Trophoblast cell (in vitro differentiated cells and primary cell): ENCODE results near the gene TCTN1.
"Not testable (repeated sequence)": the region's sequence is repeated elsewhere in the genome, so short reads cannot be mapped to it uniquely, and the experiment has no call there.

ENCODE experiments used
- DNase-seq, 2 donors: peaks; one replicate each; pipeline ENCODE4 v3.0.0-alpha.2; 2016
- H2AFZ ChIP-seq: 2 replicates; pipeline ENCODE4 v1.6.1; 2013; ENCODE audit warnings: low read length, moderate library complexity, mild to moderate bottlenecking; ENCODE audit not compliant: insufficient read depth, poor library complexity
- H2AK5ac ChIP-seq: 2 replicates; pipeline ENCODE4 v1.6.1; 2013; ENCODE audit warnings: mild to moderate bottlenecking, low read length
- H2BK120ac ChIP-seq: 2 replicates; pipeline ENCODE4 v1.6.1; 2013; ENCODE audit warnings: low read length, mild to moderate bottlenecking, moderate library complexity; ENCODE audit not compliant: insufficient read depth, poor library complexity
- H2BK12ac ChIP-seq: 2 replicates; pipeline ENCODE4 v1.6.1; 2013; ENCODE audit warnings: mild to moderate bottlenecking, low read length, moderate library complexity
- H2BK5ac ChIP-seq: 2 replicates; pipeline ENCODE4 v1.6.1; 2013; ENCODE audit warnings: low read length, low read depth, moderate library complexity, mild to moderate bottlenecking; ENCODE audit not compliant: poor library complexity
- H3K14ac ChIP-seq: 2 replicates; pipeline ENCODE4 v1.6.1; 2013; ENCODE audit warnings: mild to moderate bottlenecking, low read length
- H3K18ac ChIP-seq: 2 replicates; pipeline ENCODE4 v1.6.1; 2013; ENCODE audit warnings: mild to moderate bottlenecking, low read length
- H3K23ac ChIP-seq: 2 replicates; pipeline ENCODE4 v1.6.1; 2013; ENCODE audit warnings: low read length
- H3K27ac ChIP-seq: 2 replicates; pipeline ENCODE4 v1.5.1; 2013; ENCODE audit warnings: low read depth, mild to moderate bottlenecking, inconsistent platforms, low read length, moderate library complexity
- H3K27me3 ChIP-seq: 2 replicates; pipeline ENCODE4 v1.6.1; 2013; ENCODE audit warnings: inconsistent platforms, mild to moderate bottlenecking, low read length, moderate library complexity; ENCODE audit not compliant: insufficient read depth
- H3K36me3 ChIP-seq, 2 experiments: 1 replicate in 1 of 2; 2 replicates in 1 of 2; pipeline ENCODE4 v1.6.1; 2013; ENCODE audit warnings: low read length in 2 of 2, mild to moderate bottlenecking in 2 of 2, moderate library complexity in 1 of 2; ENCODE audit not compliant: insufficient read depth in 2 of 2, control insufficient read depth in 1 of 2
- H3K4ac ChIP-seq: 2 replicates; pipeline ENCODE4 v1.6.1; 2013; ENCODE audit warnings: low read depth, mild to moderate bottlenecking, low read length, moderate library complexity
- H3K4me1 ChIP-seq, 2 experiments: 1 replicate in 1 of 2; 2 replicates in 1 of 2; pipeline ENCODE4 v1.6.1; 2013; ENCODE audit warnings: low read length in 2 of 2, mild to moderate bottlenecking in 2 of 2, moderate library complexity in 1 of 2; ENCODE audit not compliant: insufficient read depth in 2 of 2, control insufficient read depth in 1 of 2
- H3K4me2 ChIP-seq: 2 replicates; pipeline ENCODE4 v1.6.1; 2013; ENCODE audit warnings: inconsistent platforms, mild to moderate bottlenecking, low read length, moderate library complexity
- H3K4me3 ChIP-seq: 2 replicates; pipeline ENCODE4 v1.5.1; 2013; ENCODE audit warnings: mild to moderate bottlenecking, low read depth, low read length, inconsistent platforms
- H3K79me1 ChIP-seq: one replicate; pipeline ENCODE4 v1.6.1; 2013; ENCODE audit warnings: low read length
- H3K79me2 ChIP-seq: 2 replicates; pipeline ENCODE4 v1.6.1; 2013; ENCODE audit warnings: low read length, mild to moderate bottlenecking; ENCODE audit not compliant: control insufficient read depth, insufficient read depth, poor library complexity
- H3K9ac ChIP-seq: 2 replicates; pipeline ENCODE4 v1.6.1; 2013; ENCODE audit warnings: mild to moderate bottlenecking, low read length
- H3K9me3 ChIP-seq: 2 replicates; pipeline ENCODE4 v1.6.1; 2013; ENCODE audit warnings: low read depth, mild to moderate bottlenecking, control low read depth, inconsistent platforms, low read length; ENCODE audit not compliant: insufficient read depth
- H4K12ac ChIP-seq: 2 replicates; pipeline ENCODE4 v1.6.1; 2013; ENCODE audit warnings: low read depth, mild to moderate bottlenecking, low read length, moderate library complexity
- H4K8ac ChIP-seq: 2 replicates; pipeline ENCODE4 v1.6.1; 2013; ENCODE audit warnings: low read depth, mild to moderate bottlenecking, low read length, moderate library complexity
- H4K91ac ChIP-seq: one replicate; pipeline ENCODE4 v1.6.1; 2013; ENCODE audit warnings: low read depth, mild to moderate bottlenecking, low read length, moderate library complexity
- WGBS: extraction: QIAGEN DNeasy Blood & Tissue Kit; methylation state at CpG from one replicate; pipeline ENCODE4 v1.1.7; 2013; ENCODE audit warnings: missing lambda C conversion rate; ENCODE audit not compliant: insufficient read length, insufficient coverage; ENCODE audit errors: extremely low coverage; 5-methylcytosine and 5-hydroxymethylcytosine counted together

TCTN1 gene

DNA sequence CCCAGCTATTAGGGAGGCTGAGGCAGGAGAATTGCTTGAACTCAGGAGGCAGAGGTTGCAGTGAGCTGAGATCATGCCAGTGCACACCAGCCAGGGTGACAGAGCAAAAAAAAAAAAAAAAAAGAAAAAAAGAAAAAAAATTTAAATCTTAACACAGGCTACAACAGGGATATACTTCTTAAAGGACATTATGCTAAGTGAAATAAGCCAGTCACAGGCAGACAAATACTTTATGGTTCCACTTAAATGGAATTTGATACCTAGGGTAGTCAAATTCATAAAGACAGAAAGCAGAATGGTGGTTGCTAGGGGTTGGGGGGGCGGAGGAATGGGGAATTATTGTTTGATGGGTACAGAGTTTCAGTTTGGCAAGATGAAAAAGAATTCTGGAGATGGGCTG lies 16.0 kb upstream of the TCTN1 start:
- H2BK120ac ChIP-seq = no peak overlapping the region
- no CpG with 5 or more reads among the region's 1 CpG for WGBS
- H3K9ac ChIP-seq = no peak overlapping the region
- no peak overlapping the region for H2BK5ac ChIP-seq
- DNase-seq = no peak
- no peaks in the 10 kb centered on the region for H3K27me3 ChIP-seq
- no peak overlapping the region for H2AFZ ChIP-seq
- no peak overlapping the region for H3K14ac ChIP-seq
- H3K36me3 ChIP-seq = no peaks in the 10 kb centered on the region
- no peak overlapping the region for H4K12ac ChIP-seq
- H3K18ac ChIP-seq = no peak overlapping the region
- no peaks in the 10 kb centered on the region for H3K79me1 ChIP-seq
- H3K23ac ChIP-seq = no peak overlapping the region
- no peaks in the 10 kb centered on the region for H3K9me3 ChIP-seq
- no peak overlapping the region for H3K4me2 ChIP-seq
- H3K79me2 ChIP-seq = no peaks in the 10 kb centered on the region
- no peak overlapping the region for H4K91ac ChIP-seq
- H2AK5ac ChIP-seq = no peak overlapping the region
- no peaks in the 10 kb centered on the region for H3K4me1 ChIP-seq
- no peak overlapping the region for H2BK12ac ChIP-seq
- H3K4ac ChIP-seq = no peak overlapping the region
- H3K27ac ChIP-seq = no peak overlapping the region
- no peak overlapping the region for H4K8ac ChIP-seq
- no peak overlapping the region for H3K4me3 ChIP-seq

DNA sequence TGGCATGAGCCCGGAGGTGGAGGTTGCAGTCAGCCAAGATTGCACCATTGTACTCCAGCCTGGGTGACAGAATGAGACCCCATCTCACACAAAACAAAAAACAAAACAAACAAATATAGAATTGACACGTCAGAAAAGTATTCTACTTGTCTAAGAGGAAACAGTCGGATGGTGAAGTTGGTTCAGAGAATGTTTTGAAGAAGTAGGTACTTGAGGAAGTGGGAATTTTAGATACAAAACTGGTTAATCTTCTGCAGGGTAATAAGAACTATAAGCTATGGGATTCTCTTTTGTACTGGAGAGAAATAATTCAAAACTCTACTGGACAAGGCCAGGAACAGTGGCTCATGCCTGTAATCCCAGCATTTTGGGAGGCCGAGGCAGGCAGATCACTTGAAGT lies 14.6 kb upstream of the TCTN1 start:
- no peak overlapping the region for H3K23ac ChIP-seq
- no peak overlapping the region for H3K4me3 ChIP-seq
- no peaks in the 10 kb centered on the region for H3K79me1 ChIP-seq
- no peak overlapping the region for H2BK120ac ChIP-seq
- H4K91ac ChIP-seq = no peak overlapping the region
- H3K18ac ChIP-seq = no peak overlapping the region
- no peaks in the 10 kb centered on the region for H3K36me3 ChIP-seq
- no peaks in the 10 kb centered on the region for H3K27me3 ChIP-seq
- no peak overlapping the region for H2BK5ac ChIP-seq
- no peak overlapping the region for H4K8ac ChIP-seq
- WGBS = no CpG with 5 or more reads among the region's 4 CpGs
- H3K79me2 ChIP-seq = no peaks in the 10 kb centered on the region
- H3K14ac ChIP-seq = no peak overlapping the region
- H2BK12ac ChIP-seq = no peak overlapping the region
- DNase-seq = no peak
- no peak overlapping the region for H3K9ac ChIP-seq
- H2AFZ ChIP-seq = no peak overlapping the region
- H3K4ac ChIP-seq = no peak overlapping the region
- H2AK5ac ChIP-seq = no peak overlapping the region
- H3K27ac ChIP-seq = no peak overlapping the region
- H3K4me2 ChIP-seq = no peak overlapping the region
- no peak overlapping the region for H4K12ac ChIP-seq
- no peaks in the 10 kb centered on the region for H3K9me3 ChIP-seq
- no peaks in the 10 kb centered on the region for H3K4me1 ChIP-seq

DNA sequence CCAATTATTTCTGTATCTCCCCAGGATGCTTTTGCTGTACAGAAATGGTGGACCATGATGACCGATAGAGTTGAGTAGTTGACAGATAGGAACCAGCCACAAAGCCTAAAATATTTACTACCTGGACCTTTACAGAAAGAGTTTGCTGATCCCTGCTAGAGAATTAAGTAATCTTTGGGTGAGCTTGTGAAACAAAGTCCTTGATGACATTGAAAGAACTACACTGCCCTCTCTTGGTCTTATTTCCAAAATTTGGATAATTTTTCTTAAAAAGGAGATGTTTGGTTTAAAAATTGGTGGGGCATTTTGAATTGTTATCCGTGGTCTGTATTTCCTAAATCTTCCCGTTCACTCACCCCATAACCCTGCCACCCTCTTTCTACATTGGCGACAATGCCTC lies 13.7 kb upstream of the TCTN1 start:
- H4K8ac ChIP-seq = no peak overlapping the region
- no peak overlapping the region for H3K4me2 ChIP-seq
- no peak overlapping the region for H3K14ac ChIP-seq
- no peak overlapping the region for H2BK120ac ChIP-seq
- H4K91ac ChIP-seq = no peak overlapping the region
- H2BK12ac ChIP-seq = no peak overlapping the region
- H3K79me1 ChIP-seq = no peaks in the 10 kb centered on the region
- no peak overlapping the region for H2AK5ac ChIP-seq
- H3K4ac ChIP-seq = no peak overlapping the region
- H3K9me3 ChIP-seq = no peaks in the 10 kb centered on the region
- H3K18ac ChIP-seq = no peak overlapping the region
- H3K23ac ChIP-seq = no peak overlapping the region
- H3K79me2 ChIP-seq = no peaks in the 10 kb centered on the region
- H4K12ac ChIP-seq = no peak overlapping the region
- H3K27me3 ChIP-seq = no peaks in the 10 kb centered on the region
- peak in 1 of 2 donors; percentile 91 for DNase-seq
- no peak overlapping the region for H3K27ac ChIP-seq
- WGBS = no CpG with 5 or more reads among the region's 4 CpGs
- H3K36me3 ChIP-seq = no peaks in the 10 kb centered on the region
- H3K9ac ChIP-seq = no peak overlapping the region
- H2BK5ac ChIP-seq = no peak overlapping the region
- no peak overlapping the region for H2AFZ ChIP-seq
- H3K4me3 ChIP-seq = no peak overlapping the region
- no peaks in the 10 kb centered on the region for H3K4me1 ChIP-seq

DNA sequence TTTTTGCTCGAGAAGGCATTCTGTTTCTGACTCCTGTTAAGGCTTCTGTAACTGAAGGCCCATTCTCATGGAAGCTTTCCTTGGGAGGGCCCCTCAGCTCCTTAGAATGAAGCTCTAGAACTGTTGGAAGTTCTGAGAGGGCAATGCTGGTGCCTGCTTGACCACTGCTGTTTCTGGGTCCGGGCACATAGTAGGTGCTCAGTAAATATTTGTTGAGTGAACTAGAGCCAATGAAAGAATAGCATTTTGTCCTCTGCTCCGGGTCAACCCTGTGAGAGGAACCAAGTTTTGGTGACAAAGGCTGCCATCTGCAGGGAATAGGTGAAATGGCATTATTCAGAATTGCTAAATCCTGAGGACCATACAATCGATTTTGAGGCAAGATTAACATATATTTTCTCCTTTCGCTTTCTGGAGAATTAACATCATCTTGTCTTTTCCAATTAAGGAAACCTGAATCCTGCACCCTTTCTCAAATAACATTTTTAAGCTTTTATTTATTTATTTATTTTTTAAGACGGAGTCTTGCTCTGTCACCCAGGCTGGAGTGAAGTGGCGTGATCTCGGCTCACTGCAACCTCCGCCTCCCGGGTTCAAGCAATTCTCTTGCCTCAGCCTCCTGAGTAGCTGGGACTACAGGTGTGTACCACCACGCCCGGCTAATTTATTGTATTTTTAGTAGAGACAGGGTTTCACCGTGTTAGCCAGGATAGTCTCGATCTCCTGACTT lies 11.7 kb upstream of the TCTN1 start:
- peak; percentile 31 to 78 for DNase-seq
- not testable (repeated sequence) for H3K4ac ChIP-seq, H3K27ac ChIP-seq, H3K9ac ChIP-seq, H3K9me3 ChIP-seq, H3K79me1 ChIP-seq, H2AFZ ChIP-seq, H3K18ac ChIP-seq, H4K8ac ChIP-seq, H2BK12ac ChIP-seq, H2AK5ac ChIP-seq, H4K91ac ChIP-seq, H3K4me2 ChIP-seq, H3K23ac ChIP-seq, H2BK5ac ChIP-seq, H2BK120ac ChIP-seq, H4K12ac ChIP-seq, H3K4me1 ChIP-seq, H3K79me2 ChIP-seq, H3K14ac ChIP-seq, H3K36me3 ChIP-seq, H3K4me3 ChIP-seq, H3K27me3 ChIP-seq
- WGBS = no CpG with 5 or more reads among the region's 14 CpGs
